Measurements from ENCODE around the gene CATSPERE. TPM values are rescaled to one million over a fixed set of nuclear protein-coding genes. Genes with fewer than 3 reads are reported as not detected.

CATSPERE gene
- total and polyA plus RNA-seq, 2 donors (not counting 3 experiments of a cell fraction or from before 2014, with no cell fraction given), result 0.61 to 1.9 TPM

DNA sequence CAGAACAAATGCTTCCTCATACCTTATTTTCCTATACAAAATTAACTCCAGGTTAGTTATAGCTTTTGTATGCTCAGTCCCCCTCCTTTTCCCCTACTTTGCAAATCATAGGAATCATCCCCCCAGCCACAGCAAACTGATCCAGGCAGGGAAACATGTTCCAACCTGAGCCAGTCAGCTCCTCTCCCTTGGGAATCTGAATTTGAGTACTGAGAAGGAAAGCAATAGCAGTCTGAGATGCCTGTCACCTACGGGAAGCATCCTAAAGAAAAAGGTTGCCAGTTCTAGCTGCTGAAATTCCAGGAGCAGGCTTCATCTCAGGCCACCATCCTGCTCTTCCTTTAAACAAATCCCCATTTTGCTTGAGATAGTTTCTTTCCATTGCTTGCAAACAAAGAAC is 16.2 kb upstream of the CATSPERE start:
- POLR2A ChIA-PET, result interaction anchor here (0.6 kb wide), 1 partner anchor 519 kb away, joined by 5 read pairs; no protein-coding TSS in a partner anchor
- CTCF ChIA-PET, result interaction anchor here (1.1 to 1.6 kb wide), 3 partner anchors 30 to 352 kb away, joined by 3 to 4 read pairs (median 3); no protein-coding TSS in a partner anchor
- Histone ChIP-seq H3K27me3 (ENCODE audit: control insufficient read depth in 2 of 2, insufficient read depth in 2 of 2, low read length in 2 of 2) (no peaks in the 10 kb centered on the region), H2AFZ (ENCODE audit: low read depth, low read length) (no peak overlapping the region), H3K27ac (ENCODE audit: insufficient read depth, low read depth, low read length) (peak overlapping the region; percentile 40), H3K36me3 (ENCODE audit: control insufficient read depth in 2 of 2, extremely low read depth in 1 of 2, insufficient read depth in 2 of 2, low read length in 2 of 2) (peaks cover 0 to 4% of the 10 kb centered on the region in 2 experiments), H3K9me3 (replicated peaks; ENCODE audit: control insufficient read depth, insufficient read depth, low read length) (no peaks in the 10 kb centered on the region), H3K9me1 (replicated peaks; ENCODE audit: control insufficient read depth, extremely low read depth, insufficient read depth, low read length) (no peaks in the 10 kb centered on the region), H3K4me3 (replicated peaks in 1 of 3; ENCODE audit: insufficient read depth in 1 of 3, low read depth in 1 of 3, low read length in 3 of 3) (no peak overlapping the region), H4K20me1 (replicated peaks; ENCODE audit: control insufficient read depth, extremely low read depth, insufficient read depth, low read length) (no peaks in the 10 kb centered on the region), H3K79me2 (ENCODE audit: control insufficient read depth, insufficient read depth, low read length) (peaks cover 93% of the 10 kb centered on the region), H3K4me2 (ENCODE audit: insufficient read depth, low read length) (peak overlapping the region; percentile 42), H3K9ac (replicated peaks; ENCODE audit: extremely low read depth, insufficient read depth, low read length) (no peak overlapping the region), H3K4me1 (ENCODE audit: control insufficient read depth, extremely low read depth, insufficient read depth, low read length) (peaks cover 54% of the 10 kb centered on the region)
- peak; percentile 43 for DNase-seq (ENCODE audit: low read depth, low spot score)
- TF ChIP-seq, protein P1, sequence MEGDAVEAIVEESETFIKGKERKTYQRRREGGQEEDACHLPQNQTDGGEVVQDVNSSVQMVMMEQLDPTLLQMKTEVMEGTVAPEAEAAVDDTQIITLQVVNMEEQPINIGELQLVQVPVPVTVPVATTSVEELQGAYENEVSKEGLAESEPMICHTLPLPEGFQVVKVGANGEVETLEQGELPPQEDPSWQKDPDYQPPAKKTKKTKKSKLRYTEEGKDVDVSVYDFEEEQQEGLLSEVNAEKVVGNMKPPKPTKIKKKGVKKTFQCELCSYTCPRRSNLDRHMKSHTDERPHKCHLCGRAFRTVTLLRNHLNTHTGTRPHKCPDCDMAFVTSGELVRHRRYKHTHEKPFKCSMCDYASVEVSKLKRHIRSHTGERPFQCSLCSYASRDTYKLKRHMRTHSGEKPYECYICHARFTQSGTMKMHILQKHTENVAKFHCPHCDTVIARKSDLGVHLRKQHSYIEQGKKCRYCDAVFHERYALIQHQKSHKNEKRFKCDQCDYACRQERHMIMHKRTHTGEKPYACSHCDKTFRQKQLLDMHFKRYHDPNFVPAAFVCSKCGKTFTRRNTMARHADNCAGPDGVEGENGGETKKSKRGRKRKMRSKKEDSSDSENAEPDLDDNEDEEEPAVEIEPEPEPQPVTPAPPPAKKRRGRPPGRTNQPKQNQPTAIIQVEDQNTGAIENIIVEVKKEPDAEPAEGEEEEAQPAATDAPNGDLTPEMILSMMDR (IDR thresholded peaks at IDR 0.05; ENCODE audit: extremely low read depth in 1 of 2, insufficient read depth in 1 of 2, low read depth in 1 of 2, low read length in 2 of 2), result no peak
- TF ChIP-seq JUN (IDR thresholded peaks at IDR 0.05; ENCODE audit: borderline replicate concordance, insufficient read depth, insufficient read length, low read depth) (no peak), GATA2 (IDR thresholded peaks at IDR 0.05; ENCODE audit: insufficient read depth, insufficient read length, low read depth, low read length) (no peak), MYC (IDR thresholded peaks at IDR 0.05; ENCODE audit: low read depth, low read length) (no peak), FOS (IDR thresholded peaks at IDR 0.05; ENCODE audit: borderline replicate concordance, insufficient read depth, low read length) (no peak), POLR2AphosphoS5 (IDR thresholded peaks at IDR 0.05; ENCODE audit: insufficient read depth, low read depth, low read length) (no peak), EZH2 (IDR thresholded peaks at IDR 0.05; ENCODE audit: borderline replicate concordance, low read depth, low read length, severe bottlenecking) (no peak), POLR2A (IDR thresholded peaks at IDR 0.05; ENCODE audit: low read depth, low read length) (no peak)
- TF ChIP-seq, protein P2, sequence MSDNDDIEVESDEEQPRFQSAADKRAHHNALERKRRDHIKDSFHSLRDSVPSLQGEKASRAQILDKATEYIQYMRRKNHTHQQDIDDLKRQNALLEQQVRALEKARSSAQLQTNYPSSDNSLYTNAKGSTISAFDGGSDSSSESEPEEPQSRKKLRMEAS (IDR thresholded peaks at IDR 0.05; ENCODE audit: insufficient read depth, insufficient read length), result no peak
- intact Hi-C loops (cut with micrococcal nuclease) (loop anchor here (1.0 to 10.0 kb wide), 2 partner anchors 8 to 600 kb away; no protein-coding TSS in a partner anchor), dilution Hi-C loops (cut with MboI; ENCODE audit: extremely low pct_ligation_motif_present, low sequenced_read_pairs) (no loop called here)
- no peak for FAIRE-seq
- BruUV-seq (replicated peaks), result no TSS peak

Data from endothelial cell of umbilical vein (primary cell).